Activated CD4-positive, alpha-beta T cell treated with anti-CD3 and anti-CD28 coated beads, Interleukin-2, amount 10 ng/mL, durations not matched to agents 7 days and 5 days (primary cell): ENCODE data around the gene ITGB8. TPM values are rescaled to one million over a fixed set of nuclear protein-coding genes. Genes with fewer than 3 reads are reported as not detected.

ENCODE experiments used
- CTCF ChIA-PET: fragments of 350-600 bp; sonication (Branson Sonifier 250); formaldehyde crosslinking; loops from one replicate; lab custom pipeline; 2021; ENCODE audit warnings: antibody characterized with exemption; lab: Charles Lee
- POLR2A ChIA-PET: fragments of 350-600 bp; sonication (Branson Sonifier 250); formaldehyde crosslinking; loops from one replicate; lab custom pipeline; 2021; ENCODE audit warnings: antibody characterized with exemption; lab: Charles Lee
- DNase-seq: peaks from one replicate; pipeline ENCODE4 v3.0.0-alpha.2; 2020
- H3K27ac Mint-ChIP-seq: one replicate; pipeline ENCODE4 v1.8.0; 2021; ENCODE audit warnings: mild to moderate bottlenecking, moderate library complexity, mixed read lengths
- H3K27me3 Mint-ChIP-seq: one replicate; pipeline ENCODE4 v1.8.0; 2021; ENCODE audit warnings: mixed read lengths
- H3K36me3 Mint-ChIP-seq: one replicate; pipeline ENCODE4 v1.8.0; 2021; ENCODE audit warnings: low read depth, mixed read lengths
- H3K4me1 Mint-ChIP-seq: one replicate; pipeline ENCODE4 v1.8.0; 2021; ENCODE audit warnings: mixed read lengths
- H3K4me3 Mint-ChIP-seq: one replicate; pipeline ENCODE4 v1.8.0; 2021; ENCODE audit warnings: mild to moderate bottlenecking, moderate library complexity, mixed read lengths
- H3K9me3 Mint-ChIP-seq: one replicate; pipeline ENCODE4 v1.8.0; 2021; ENCODE audit warnings: mixed read lengths
- total RNA-seq, 2 experiments: library from RNA; stranded (reverse); gene quantifications; one replicate each; pipeline ENCODE4 v1.2.3, GENCODE V29; 2021

ITGB8 gene
- total RNA-seq, 2 experiments from 2014 or later: not detected

GRCh38 chr7:20456701-20457100, 126.0 kb downstream of the ITGB8 start:
- Mint-ChIP-seq H3K9me3 (no peaks in the 10 kb centered on the region), H3K4me1 (no peaks in the 10 kb centered on the region), H3K36me3 (no peaks in the 10 kb centered on the region), H3K27ac (no peak overlapping the region), H3K4me3 (no peak overlapping the region), H3K27me3 (no peaks in the 10 kb centered on the region)
- POLR2A ChIA-PET: no interaction called here
- no peak for DNase-seq
- CTCF ChIA-PET: no interaction called here

GRCh38 chr7:20458521-20458920, 127.8 kb downstream of the ITGB8 start:
- no peak overlapping the region for H3K27ac Mint-ChIP-seq
- H3K4me1 Mint-ChIP-seq: no peaks in the 10 kb centered on the region
- no peak overlapping the region for H3K4me3 Mint-ChIP-seq
- no peak for DNase-seq
- H3K36me3 Mint-ChIP-seq: no peaks in the 10 kb centered on the region
- POLR2A ChIA-PET: no interaction called here
- CTCF ChIA-PET: no interaction called here
- no peaks in the 10 kb centered on the region for H3K9me3 Mint-ChIP-seq
- no peaks in the 10 kb centered on the region for H3K27me3 Mint-ChIP-seq

GRCh38 chr7:20459419-20459818, 128.7 kb downstream of the ITGB8 start:
- no peak for DNase-seq
- Mint-ChIP-seq H3K27ac (no peak overlapping the region), H3K4me1 (no peaks in the 10 kb centered on the region), H3K27me3 (no peaks in the 10 kb centered on the region), H3K4me3 (no peak overlapping the region), H3K36me3 (no peaks in the 10 kb centered on the region), H3K9me3 (no peaks in the 10 kb centered on the region)
- ChIA-PET POLR2A (no interaction called here), CTCF (no interaction called here)

GRCh38 chr7:20464891-20465290, 134.2 kb downstream of the ITGB8 start:
- no peaks in the 10 kb centered on the region for H3K36me3 Mint-ChIP-seq
- no peaks in the 10 kb centered on the region for H3K27me3 Mint-ChIP-seq
- H3K9me3 Mint-ChIP-seq: no peaks in the 10 kb centered on the region
- H3K4me3 Mint-ChIP-seq: no peak overlapping the region
- CTCF ChIA-PET: no interaction called here
- POLR2A ChIA-PET: no interaction called here
- DNase-seq: no peak
- H3K27ac Mint-ChIP-seq: no peak overlapping the region
- no peaks in the 10 kb centered on the region for H3K4me1 Mint-ChIP-seq

Other genes with a start within 250 kb of the ITGB8 start
- under 1 TPM; 0.06 to 0.22 TPM for gene MACC1, start 113.5 kb upstream of the ITGB8 start, total RNA-seq